HG02884 (cell line): ENCODE results near the gene DAD1.
A peak's percentile ranks its signal among the peaks of the same experiment; 100 is the strongest.
"Not testable (repeated sequence)": the region's sequence is repeated elsewhere in the genome, so short reads cannot be mapped to it uniquely, and the experiment has no call there.

ENCODE experiments used
- ATAC-seq: cut with Tn5 transposase; IDR thresholded peaks from one replicate; pipeline ENCODE4 v1.9.1; 2021; ENCODE audit warnings: mild to moderate bottlenecking, moderate library complexity; ENCODE audit not compliant: unreplicated experiment

The DAD1 gene

GRCh38 chr14:22589096-22589839 is at the start of gene DAD1:
Gene DAD1 (minus strand): TSS chr14:22589224. CDS start chr14:22589157, 67 bp downstream.
- ATAC-seq: peak; percentile 87

GRCh38 chr14:22635980-22636379 is 47.0 kb upstream of the DAD1 start:
- ATAC-seq: not testable (repeated sequence)

GRCh38 chr14:22634233-22634900 is 45.3 kb upstream of the DAD1 start:
- no peak for ATAC-seq

DNA sequence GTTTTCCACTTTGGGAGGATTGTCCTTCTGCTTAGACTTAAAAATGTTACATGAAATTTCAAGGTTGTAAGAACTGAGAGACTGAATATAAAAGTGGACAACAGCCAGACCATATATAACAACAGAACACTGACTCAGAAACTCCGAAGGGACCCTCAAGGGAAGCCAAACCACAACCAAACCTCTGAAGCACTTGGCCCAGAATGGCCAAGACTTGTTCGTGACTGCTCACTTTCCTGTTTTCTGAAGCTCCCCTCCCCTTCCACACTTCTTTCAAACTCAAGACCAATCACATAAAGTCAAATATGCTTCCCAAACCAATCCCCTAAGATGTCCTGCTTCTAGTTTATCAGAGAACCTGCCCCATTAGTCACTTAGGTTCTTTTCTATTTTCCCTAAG is 41.5 kb upstream of the DAD1 start:
- no peak for ATAC-seq

DNA sequence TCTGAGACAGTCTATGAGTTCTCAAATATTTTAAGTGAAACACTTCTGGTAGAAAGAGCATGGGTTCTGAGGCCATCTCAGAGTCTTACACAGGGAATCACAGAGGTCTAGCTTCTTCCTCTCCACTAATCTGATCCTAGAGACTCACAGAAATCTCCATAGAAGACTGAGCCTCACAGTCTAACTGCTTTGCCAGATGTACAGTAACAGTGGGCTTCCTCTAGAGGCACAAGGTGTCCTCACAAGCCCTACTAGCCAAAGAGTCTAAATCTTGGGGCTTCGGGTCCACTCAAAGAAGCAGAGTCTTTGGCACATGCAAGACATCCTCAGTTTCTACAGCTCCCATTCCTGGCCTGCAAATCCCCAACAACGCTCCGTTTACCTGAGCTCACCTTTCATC is 41.0 kb upstream of the DAD1 start:
- ATAC-seq: no peak

GRCh38 chr14:22629361-22629760 is 40.3 kb upstream of the DAD1 start:
- ATAC-seq: no peak

- no peak for ATAC-seq
Observed at GRCh38 chr14:22627506-22628263, 38.7 kb upstream of the DAD1 start.

DNA sequence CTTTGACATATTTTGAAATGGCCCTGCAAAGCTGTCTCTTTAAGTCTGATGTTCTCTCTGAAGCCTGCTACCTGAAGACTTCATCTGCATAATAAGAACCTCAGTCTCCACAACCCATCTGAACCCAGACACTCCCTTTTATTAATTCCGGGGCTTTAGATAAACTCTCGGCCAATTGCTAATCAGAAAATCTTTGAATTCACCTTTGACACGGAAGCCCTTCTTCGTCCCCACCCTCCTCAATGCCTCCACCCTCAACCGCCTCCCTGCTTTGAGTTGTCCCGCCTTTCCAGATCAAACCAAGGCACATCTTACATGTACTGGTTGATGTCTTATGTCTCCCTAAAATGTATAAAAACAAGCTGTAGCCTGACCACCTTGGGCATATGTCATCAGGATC is 37.6 kb upstream of the DAD1 start:
- no peak for ATAC-seq

DNA sequence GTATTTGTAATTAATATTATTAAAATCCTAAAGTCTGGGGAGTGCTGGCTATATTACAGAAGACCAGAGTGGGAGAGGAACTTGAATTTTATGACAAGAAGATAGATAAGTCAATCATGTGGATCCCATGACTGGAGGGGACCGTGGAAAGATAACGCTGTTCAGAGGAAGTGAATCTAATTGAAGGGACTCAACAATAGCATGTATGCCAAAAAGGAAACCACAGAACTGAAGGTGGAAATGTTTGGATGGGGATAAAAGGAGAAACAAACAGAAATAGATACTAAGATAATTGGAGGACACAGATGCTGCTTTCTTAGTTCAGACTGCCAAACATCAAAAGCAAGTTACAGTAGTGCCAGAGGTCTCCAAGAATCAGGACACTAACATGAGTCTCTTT is 34.0 kb upstream of the DAD1 start:
- no peak for ATAC-seq

GRCh38 chr14:22622255-22622654 is 33.2 kb upstream of the DAD1 start:
- no peak for ATAC-seq

DNA sequence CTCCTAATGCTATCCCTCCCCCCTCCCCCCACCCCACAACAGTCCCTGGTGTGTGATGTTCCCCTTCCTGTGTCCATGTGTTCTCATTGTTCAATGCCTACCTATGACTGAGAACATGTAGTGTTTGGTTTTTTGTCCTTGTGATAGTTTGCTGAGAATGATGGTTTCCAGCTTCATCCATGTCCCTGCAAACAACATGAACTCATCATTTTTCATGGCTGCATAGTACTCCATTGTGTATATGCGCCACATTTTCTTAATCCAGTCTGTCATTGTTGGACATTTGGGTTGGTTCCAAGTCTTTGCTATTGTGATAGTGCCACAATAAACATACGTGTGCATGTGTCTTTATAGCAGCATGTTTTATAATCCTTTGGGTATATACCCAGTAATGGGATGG is 26.7 kb upstream of the DAD1 start:
- ATAC-seq: not testable (repeated sequence)

DNA sequence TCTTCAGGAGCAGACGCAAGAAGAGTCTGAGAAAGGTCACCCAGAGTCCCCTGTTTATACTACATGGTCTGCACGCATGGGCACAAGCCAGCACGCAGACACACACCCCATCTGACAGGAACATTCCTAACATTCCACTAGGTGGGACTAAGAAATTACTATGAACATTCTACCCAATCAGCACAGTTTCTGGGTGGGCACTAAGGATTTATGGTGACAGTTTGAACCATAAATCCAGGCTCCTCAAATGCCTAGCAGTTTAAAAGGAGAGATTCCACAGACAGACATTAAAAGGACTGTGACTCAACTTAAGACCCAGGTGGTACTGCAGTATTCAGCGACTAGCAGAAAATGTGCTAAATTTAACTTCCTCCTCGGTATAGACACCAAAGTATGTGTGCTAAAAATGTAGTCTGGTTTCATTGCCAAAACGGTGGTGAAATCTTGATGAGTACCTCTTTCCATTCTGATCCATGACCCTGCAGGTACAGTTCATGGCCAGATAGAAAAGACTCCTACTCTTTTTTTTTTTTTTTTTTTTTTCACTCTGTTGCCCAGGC is 25.3 kb upstream of the DAD1 start:
- ATAC-seq: no peak

- ATAC-seq: no peak
Observed at GRCh38 chr14:22613736-22614239, 24.8 kb upstream of the DAD1 start.

- no peak for ATAC-seq
Observed at GRCh38 chr14:22613106-22613695, 24.2 kb upstream of the DAD1 start.

DNA sequence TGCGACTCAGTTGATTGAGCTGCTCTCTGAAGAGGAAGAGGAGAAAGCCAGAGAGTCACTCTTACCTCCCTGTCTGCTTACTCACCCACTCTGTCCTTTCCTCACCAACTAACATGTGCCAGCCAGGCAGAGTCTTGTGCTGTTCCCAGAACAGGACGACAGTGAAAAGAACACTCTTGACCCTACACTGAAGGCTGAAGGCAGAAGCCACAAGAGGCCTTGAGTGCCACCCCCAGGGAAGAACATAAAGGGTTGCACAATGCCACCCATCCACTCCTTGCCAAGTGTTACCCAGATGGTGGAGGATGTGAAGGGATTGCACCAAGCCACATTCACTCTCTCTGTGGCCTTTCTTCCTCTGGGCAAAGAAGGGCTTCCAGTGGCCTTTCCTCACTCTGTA is 21.9 kb upstream of the DAD1 start:
- no peak for ATAC-seq

- no peak for ATAC-seq
Observed at GRCh38 chr14:22607291-22607690, 18.3 kb upstream of the DAD1 start.

DNA sequence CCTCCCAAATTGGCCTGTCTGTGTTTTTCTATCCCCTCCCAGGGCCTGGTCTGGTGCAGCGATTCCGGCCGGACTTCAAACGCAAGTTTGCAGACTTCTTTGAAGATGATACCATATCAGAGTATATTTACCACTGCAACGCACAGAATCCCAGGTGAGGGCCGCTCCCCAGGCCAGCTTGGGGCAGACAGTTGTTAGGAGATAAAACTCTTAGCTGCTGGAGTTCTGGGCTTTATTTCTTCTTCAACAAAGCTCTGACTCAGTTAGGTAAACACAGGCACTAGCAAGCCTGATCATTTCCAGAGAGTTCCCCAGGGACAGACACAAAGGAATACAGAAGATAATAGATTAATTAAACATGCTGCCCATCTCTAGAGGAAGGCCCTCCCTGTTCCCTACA is 17.4 kb upstream of the DAD1 start:
- ATAC-seq: no peak

DNA sequence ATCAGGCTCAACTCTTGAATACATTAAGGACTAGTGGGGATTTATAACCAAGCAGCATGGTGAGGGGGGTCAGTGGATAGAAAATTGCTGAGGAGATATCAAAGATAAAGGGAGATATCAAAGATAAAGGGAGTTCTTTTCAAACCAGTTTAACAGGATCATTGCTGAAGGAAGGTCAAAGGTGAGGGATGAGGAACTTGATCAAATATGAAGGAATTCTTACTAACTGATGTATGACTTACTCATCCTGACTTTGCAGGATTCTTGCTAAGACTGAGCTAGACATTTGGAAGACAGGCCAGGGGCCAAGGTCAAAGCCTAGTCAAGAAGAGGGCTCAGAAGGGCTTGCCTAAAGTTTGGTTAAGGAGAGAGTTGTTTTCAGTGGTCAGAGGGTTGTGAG is 13.8 kb upstream of the DAD1 start:
- no peak for ATAC-seq

GRCh38 chr14:22601996-22602395 is 13.0 kb upstream of the DAD1 start:
- ATAC-seq: no peak

DNA sequence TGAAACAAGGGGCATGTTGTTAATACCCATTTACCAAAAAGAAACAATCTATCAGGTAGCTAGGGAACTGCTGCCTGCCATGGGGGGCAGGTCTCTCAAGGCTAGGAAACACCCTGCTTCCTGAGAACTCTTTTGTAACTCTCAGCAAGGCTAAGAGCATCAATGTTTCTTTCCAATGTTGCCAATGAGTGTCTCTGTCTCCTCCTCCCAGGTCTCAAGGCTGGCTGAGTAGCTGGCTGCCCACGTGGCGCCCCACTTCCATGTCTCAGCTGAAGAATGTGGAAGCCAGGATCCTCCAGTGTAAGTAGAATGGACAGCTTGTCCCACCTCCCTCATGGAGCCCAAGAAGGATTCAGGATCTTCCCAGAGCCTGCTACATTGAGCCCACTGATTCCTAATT is 12.4 kb upstream of the DAD1 start:
- ATAC-seq: no peak

GRCh38 chr14:22600027-22600426 is 11.0 kb upstream of the DAD1 start:
- ATAC-seq: no peak
